Left colon (tissue), 2 donors: Measurements from ENCODE around the gene CDKN3. TPM values are rescaled to one million over a fixed set of nuclear protein-coding genes. Genes with fewer than 3 reads are reported as not detected.
"Not testable (repeated sequence)": the region's sequence is repeated elsewhere in the genome, so short reads cannot be mapped to it uniquely, and the experiment has no call there.

Experiments
- ATAC-seq: fragments of 200-7000 bp; cut with Tn5 transposase; one replicate; pipeline ENCODE4 v1.9.1; 2020; ENCODE audit warnings: mild to moderate bottlenecking, moderate library complexity
- DNase-seq, 2 donors: peaks; one replicate each; pipeline ENCODE4 v3.0.0-alpha.2; 2020
- intact Hi-C, 2 donors: fragments of 100-400 bp; cut with DNase I in 1 of 2; cut with micrococcal nuclease in 1 of 2; formaldehyde crosslinking; loops; one replicate each; pipeline versions ENCODE4 v1.11.2 to v1.14.0; 2022; cut with DNase I, micrococcal nuclease
- total RNA-seq, 2 donors: library from RNA; stranded (reverse); fragmentation: NEBNext Ultra II Directional; extraction: Animal tissue kit (Norgen Biotek cat#: 25700); gene quantifications; one replicate each; pipeline ENCODE4 v1.2.1, GENCODE V29; 2021
- donor health status: DM: no; HTN: no; CAD: no.
- donor health status: DM: yes; HTN: yes; CAD: no.

CDKN3 gene
- total RNA-seq, 2 donors from 2014 or later, result 6.3 to 12.8 TPM

- DNase-seq (peak; percentile 36 to 51), ATAC-seq (peak; percentile 94)
- intact Hi-C loops, result no loop called here
Observed at GRCh38 chr14:54366736-54367735, 29.8 kb upstream of the CDKN3 start.

- intact Hi-C loops, result no loop called here
- ATAC-seq (no peak), DNase-seq (no peak)
Observed at GRCh38 chr14:54368291-54368690, 28.5 kb upstream of the CDKN3 start.

- intact Hi-C loops, result no loop called here
- ATAC-seq (no peak), DNase-seq (no peak)
Observed at GRCh38 chr14:54369343-54369742, 27.5 kb upstream of the CDKN3 start.

- ATAC-seq (no peak), DNase-seq (no peak)
- intact Hi-C loops, result no loop called here
Observed at GRCh38 chr14:54370323-54371198, 26.2 kb upstream of the CDKN3 start.

GRCh38 chr14:54374117-54374884 is 22.5 kb upstream of the CDKN3 start:
- intact Hi-C loops, result no loop called here
- DNase-seq, result no peak
- ATAC-seq, result peak; percentile 61

GRCh38 chr14:54377501-54377900 is 19.3 kb upstream of the CDKN3 start:
- intact Hi-C loops, result no loop called here
- ATAC-seq (no peak), DNase-seq (no peak)

- intact Hi-C loops, ATAC-seq, DNase-seq: not testable (repeated sequence)
Observed at GRCh38 chr14:54378893-54379292, 17.9 kb upstream of the CDKN3 start.

GRCh38 chr14:54380558-54380957 is 16.2 kb upstream of the CDKN3 start:
- DNase-seq, intact Hi-C loops, ATAC-seq: not testable (repeated sequence)

GRCh38 chr14:54381821-54382220 is 15.0 kb upstream of the CDKN3 start:
- no peak for ATAC-seq
- intact Hi-C loops, result no loop called here
- no peak for DNase-seq

GRCh38 chr14:54383835-54384234 is 13.0 kb upstream of the CDKN3 start:
- DNase-seq (no peak), ATAC-seq (no peak)
- intact Hi-C loops, result no loop called here

GRCh38 chr14:54385556-54385955 is 11.3 kb upstream of the CDKN3 start:
- intact Hi-C loops, result no loop called here
- no peak for DNase-seq
- ATAC-seq, result no peak

GRCh38 chr14:54387328-54387727 is 9.5 kb upstream of the CDKN3 start:
- DNase-seq (no peak), ATAC-seq (peak; percentile 91)
- intact Hi-C loops, result no loop called here

GRCh38 chr14:54392131-54392859 is 4.5 kb upstream of the CDKN3 start:
- DNase-seq, result no peak
- ATAC-seq, result no peak
- intact Hi-C loops, result no loop called here

GRCh38 chr14:54392986-54393884 is 3.6 kb upstream of the CDKN3 start:
- intact Hi-C loops, DNase-seq, ATAC-seq: not testable (repeated sequence)

GRCh38 chr14:54394596-54394995 is 2.2 kb upstream of the CDKN3 start:
- ATAC-seq, result no peak
- DNase-seq, result no peak
- intact Hi-C loops, result no loop called here

GRCh38 chr14:54395284-54395683 is 1.5 kb upstream of the CDKN3 start:
- ATAC-seq (no peak), DNase-seq (no peak)
- intact Hi-C loops, result no loop called here

- DNase-seq (no peak), ATAC-seq (no peak)
- intact Hi-C loops, result no loop called here
Observed at GRCh38 chr14:54395716-54396115, 1.1 kb upstream of the CDKN3 start.
